Upper lobe of left lung (tissue), 6 donors: Measurements from ENCODE around the gene MACROD2. TPM values are rescaled to one million over a fixed set of nuclear protein-coding genes. Genes with fewer than 3 reads are reported as not detected.
A peak's percentile ranks its signal among the peaks of the same experiment; 100 is the strongest.

Experiments
- ATAC-seq, 2 donors: fragments of 200-7000 bp; cut with Tn5 transposase; one replicate each; pipeline ENCODE4 v1.9.1; 2022; ENCODE audit warnings: mild to moderate bottlenecking in 2 of 2, moderate library complexity in 2 of 2; ENCODE audit not compliant: low FRiP score in 2 of 2
- DNase-seq, 2 donors: peaks; one replicate each; pipeline ENCODE4 v3.0.0-alpha.2; 2019 to 2020
- H3K27ac ChIP-seq, 4 donors: fragments of 200-600 bp; sonication (generic); one replicate each; pipeline ENCODE4 v1.5.1; 2016 to 2019
- H3K27me3 ChIP-seq, 4 donors: fragments of 200-600 bp; sonication (generic); one replicate each; pipeline ENCODE4 v1.5.1; 2017 to 2019
- H3K36me3 ChIP-seq, 4 donors: fragments of 200-600 bp; sonication (generic); one replicate each; pipeline ENCODE4 v1.5.1; 2016 to 2019
- H3K4me1 ChIP-seq, 4 donors: fragments of 200-600 bp; sonication (generic); one replicate each; pipeline ENCODE4 v1.5.1; 2018 to 2019
- H3K4me3 ChIP-seq, 4 donors: fragments of 200-600 bp; sonication (generic); one replicate each; pipeline ENCODE4 v1.5.1; 2017 to 2019; ENCODE audit warnings: mild to moderate bottlenecking in 2 of 4, moderate library complexity in 1 of 4
- H3K9me3 ChIP-seq, 4 donors: fragments of 200-600 bp; sonication (generic); one replicate each; pipeline ENCODE4 v1.5.1; 2018 to 2019
- EP300 ChIP-seq, 4 donors: sonication (generic); formaldehyde crosslinking; IDR thresholded peaks; one replicate each; pipeline ENCODE4 v1.5.1; 2017; ENCODE audit warnings: antibody characterized with exemption in 4 of 4, control low read depth in 2 of 4
- POLR2A ChIP-seq, 4 donors: fragments of 450-650 bp; IDR thresholded peaks; one replicate each; pipeline ENCODE4 v1.5.1; 2016 to 2017; ENCODE audit warnings: antibody characterized with exemption in 4 of 4, mild to moderate bottlenecking in 2 of 4
- POLR2AphosphoS5 ChIP-seq, 2 donors: sonication (generic); formaldehyde crosslinking; IDR thresholded peaks; one replicate each; pipeline ENCODE4 v1.5.1; 2017; ENCODE audit warnings: antibody characterized with exemption in 2 of 2
- WGBS, 2 donors: methylation state at CpG; one replicate each; pipeline ENCODE4 v1.1.5; 2017 to 2018; 5-methylcytosine and 5-hydroxymethylcytosine counted together
- total RNA-seq, 6 donors: library from RNA; depleted of rRNA in 4 of 6; stranded (reverse); fragments of >200 nt in 4 of 6; gene quantifications; one replicate each; pipeline versions ENCODE4 v1.1.0 to v1.2.1, GENCODE V29; 2016 to 2021
- TF ChIP-seq, protein P1 (sequence below), 6 experiments: fragments of 450-650 bp in 4 of 6; fragments of 200-600 bp in 2 of 6; sonication (generic) in 2 of 6; IDR thresholded peaks; one replicate each; pipeline ENCODE4 v1.5.1; 2016 to 2019; ENCODE audit warnings: antibody characterized with exemption in 6 of 6
- donor health status: DM: no; HTN: no; CAD: no; lungs with moderate emphysema.
- donor health status: DM: no; HTN: yes; CAD: no; lungs with severe emphysema.

The MACROD2 gene
- total RNA-seq, 6 donors from 2014 or later: 20.7 to 84.3 (median 36.3) TPM

DNA sequence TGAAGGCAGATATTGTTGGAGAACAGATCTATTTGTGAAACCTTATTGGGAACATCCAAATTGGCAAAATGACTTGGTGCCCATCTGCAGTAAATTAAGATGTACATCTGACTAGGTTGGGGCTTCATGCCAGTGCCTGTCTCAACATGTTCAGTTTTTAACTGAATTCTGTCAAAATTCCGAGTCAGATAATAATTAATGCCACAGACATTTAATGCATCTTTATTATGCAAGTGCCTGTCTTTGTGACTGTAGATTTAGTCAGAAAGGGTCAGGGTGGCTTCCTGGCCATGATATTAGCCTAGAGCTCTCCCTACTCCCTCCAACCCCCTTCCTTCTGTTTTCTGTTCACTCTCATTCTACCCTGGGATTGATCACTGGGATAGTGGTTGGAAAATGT is 541.4 kb downstream of the MACROD2 start:
- no peak overlapping the region for H3K4me3 ChIP-seq
- DNase-seq (no peak), ATAC-seq (no peak)
- no peaks in the 10 kb centered on the region for H3K27me3 ChIP-seq
- H3K27ac ChIP-seq: no peak overlapping the region
- TF ChIP-seq POLR2A (IDR thresholded peaks at IDR 0.05): no peak
- TF ChIP-seq POLR2AphosphoS5 (IDR thresholded peaks at IDR 0.05): no peak
- TF ChIP-seq, protein P1, sequence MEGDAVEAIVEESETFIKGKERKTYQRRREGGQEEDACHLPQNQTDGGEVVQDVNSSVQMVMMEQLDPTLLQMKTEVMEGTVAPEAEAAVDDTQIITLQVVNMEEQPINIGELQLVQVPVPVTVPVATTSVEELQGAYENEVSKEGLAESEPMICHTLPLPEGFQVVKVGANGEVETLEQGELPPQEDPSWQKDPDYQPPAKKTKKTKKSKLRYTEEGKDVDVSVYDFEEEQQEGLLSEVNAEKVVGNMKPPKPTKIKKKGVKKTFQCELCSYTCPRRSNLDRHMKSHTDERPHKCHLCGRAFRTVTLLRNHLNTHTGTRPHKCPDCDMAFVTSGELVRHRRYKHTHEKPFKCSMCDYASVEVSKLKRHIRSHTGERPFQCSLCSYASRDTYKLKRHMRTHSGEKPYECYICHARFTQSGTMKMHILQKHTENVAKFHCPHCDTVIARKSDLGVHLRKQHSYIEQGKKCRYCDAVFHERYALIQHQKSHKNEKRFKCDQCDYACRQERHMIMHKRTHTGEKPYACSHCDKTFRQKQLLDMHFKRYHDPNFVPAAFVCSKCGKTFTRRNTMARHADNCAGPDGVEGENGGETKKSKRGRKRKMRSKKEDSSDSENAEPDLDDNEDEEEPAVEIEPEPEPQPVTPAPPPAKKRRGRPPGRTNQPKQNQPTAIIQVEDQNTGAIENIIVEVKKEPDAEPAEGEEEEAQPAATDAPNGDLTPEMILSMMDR (IDR thresholded peaks at IDR 0.05): no peak
- no peak for TF ChIP-seq EP300 (IDR thresholded peaks at IDR 0.05)
- 75 to 79% methylated on average over 1 of the region's 1 CpG for WGBS, 2 donors
- H3K36me3 ChIP-seq: no peaks in the 10 kb centered on the region
- H3K4me1 ChIP-seq: no peaks in the 10 kb centered on the region
- H3K9me3 ChIP-seq: no peaks in the 10 kb centered on the region

DNA sequence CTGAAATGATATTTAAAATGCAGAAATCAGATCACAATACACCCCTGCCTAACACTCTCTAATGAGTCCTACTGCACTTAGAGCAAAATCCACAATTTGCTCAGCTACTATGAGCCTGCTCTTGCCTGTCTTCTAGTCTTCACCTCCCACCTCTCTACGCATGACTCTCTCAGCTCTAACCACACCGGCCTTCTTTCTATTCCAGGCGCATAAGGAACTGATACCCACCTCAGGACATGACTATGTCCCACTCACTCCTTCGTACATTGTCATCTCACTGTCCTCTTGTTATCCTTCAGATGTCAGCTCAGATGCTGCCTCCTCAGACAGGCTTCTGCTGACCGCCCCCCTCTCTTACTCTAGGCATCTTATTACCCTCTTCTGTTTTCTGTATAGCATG is 543.1 kb downstream of the MACROD2 start:
- ATAC-seq: no peak
- no peak for DNase-seq
- H3K36me3 ChIP-seq: no peaks in the 10 kb centered on the region
- TF ChIP-seq EP300 (IDR thresholded peaks at IDR 0.05): no peak
- TF ChIP-seq, protein P1 (IDR thresholded peaks at IDR 0.05): no peak
- no peak for TF ChIP-seq POLR2AphosphoS5 (IDR thresholded peaks at IDR 0.05)
- no peak for TF ChIP-seq POLR2A (IDR thresholded peaks at IDR 0.05)
- no peaks in the 10 kb centered on the region for H3K27me3 ChIP-seq
- H3K27ac ChIP-seq: no peak overlapping the region
- H3K9me3 ChIP-seq: no peaks in the 10 kb centered on the region
- no peak overlapping the region for H3K4me3 ChIP-seq
- H3K4me1 ChIP-seq: no peaks in the 10 kb centered on the region
- 92 to 93% methylated on average over 5 of the region's 5 CpGs for WGBS, 2 donors

DNA sequence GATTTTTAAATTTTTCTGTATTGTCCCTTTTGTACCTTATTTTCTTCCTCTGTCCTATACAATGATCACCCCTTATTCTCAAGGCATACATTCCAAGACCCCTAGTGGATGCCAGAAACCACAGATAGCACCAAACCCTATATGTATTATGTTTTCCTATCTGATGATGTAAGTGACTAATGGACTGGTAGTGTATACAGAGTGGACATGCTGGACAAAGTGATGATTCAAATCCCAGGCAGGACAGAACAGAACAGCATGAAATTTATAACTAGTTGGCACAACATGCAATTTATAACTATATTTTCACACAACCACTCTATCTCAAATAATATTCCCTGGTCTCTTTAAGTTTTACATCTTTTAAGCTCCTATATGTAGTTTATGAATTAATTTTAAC is 547.7 kb downstream of the MACROD2 start:
- ATAC-seq (no peak), DNase-seq (no peak)
- Histone ChIP-seq H3K9me3 (no peaks in the 10 kb centered on the region), H3K36me3 (no peaks in the 10 kb centered on the region), H3K4me1 (no peaks in the 10 kb centered on the region), H3K27ac (no peak overlapping the region), H3K4me3 (no peak overlapping the region), H3K27me3 (no peaks in the 10 kb centered on the region)
- TF ChIP-seq POLR2AphosphoS5 (IDR thresholded peaks at IDR 0.05): no peak
- TF ChIP-seq, protein P1 (IDR thresholded peaks at IDR 0.05): no peak
- TF ChIP-seq POLR2A (IDR thresholded peaks at IDR 0.05): no peak
- TF ChIP-seq EP300 (IDR thresholded peaks at IDR 0.05): no peak

DNA sequence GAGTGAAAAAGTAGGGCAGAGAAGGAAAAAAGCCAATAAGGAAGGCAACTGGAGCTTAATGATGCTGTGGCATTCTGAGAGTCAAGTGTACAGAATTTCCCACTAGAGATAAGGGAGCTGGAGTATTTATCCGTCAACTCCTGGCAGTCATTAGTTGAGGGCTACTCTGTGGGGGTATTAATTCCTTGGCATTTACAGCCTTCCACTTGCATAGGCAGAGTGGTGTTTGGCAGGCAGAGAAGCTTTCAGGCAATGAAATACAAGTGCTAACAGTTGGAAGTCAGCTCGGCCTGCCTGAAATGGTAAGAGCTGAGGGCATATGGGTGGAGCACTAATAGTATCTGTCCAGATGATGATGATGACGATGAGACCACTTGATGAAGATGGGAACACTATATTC is 549.4 kb downstream of the MACROD2 start:
- peak in 1 of 2 donors; percentile 21 for DNase-seq
- Histone ChIP-seq H3K36me3 (no peaks in the 10 kb centered on the region), H3K9me3 (no peaks in the 10 kb centered on the region), H3K4me1 (no peaks in the 10 kb centered on the region), H3K27ac (no peak overlapping the region), H3K4me3 (no peak overlapping the region), H3K27me3 (no peaks in the 10 kb centered on the region)
- peak; percentile 17 to 66 for ATAC-seq
- WGBS, 2 donors: 32 to 60% methylated on average over 3 of the region's 3 CpGs
- TF ChIP-seq, protein P1 (IDR thresholded peaks at IDR 0.05): no peak
- no peak for TF ChIP-seq POLR2A (IDR thresholded peaks at IDR 0.05)

DNA sequence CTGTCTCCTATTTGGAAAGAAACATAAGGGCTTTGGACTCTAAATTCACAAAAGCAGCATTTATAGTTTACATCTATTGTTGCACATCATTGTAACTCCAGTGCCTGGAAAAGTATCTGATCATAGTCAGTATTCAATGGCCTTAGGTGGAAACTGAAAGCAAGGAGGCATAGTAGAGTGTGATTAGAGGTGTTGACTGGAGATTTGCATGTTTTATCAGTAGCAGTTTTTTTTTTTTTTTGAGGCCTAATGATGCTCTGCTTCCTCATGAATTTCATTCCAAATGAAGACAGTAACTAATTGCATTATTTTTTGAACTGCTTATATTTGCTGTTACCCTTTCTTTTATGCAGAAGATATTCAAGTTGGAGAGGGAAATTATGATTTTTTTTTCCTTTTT is 555.3 kb downstream of the MACROD2 start:
- Histone ChIP-seq H3K9me3 (no peaks in the 10 kb centered on the region), H3K4me3 (no peak overlapping the region), H3K27me3 (no peaks in the 10 kb centered on the region), H3K36me3 (no peaks in the 10 kb centered on the region), H3K27ac (no peak overlapping the region), H3K4me1 (no peaks in the 10 kb centered on the region)
- TF ChIP-seq POLR2AphosphoS5 (IDR thresholded peaks at IDR 0.05): no peak
- no peak for TF ChIP-seq EP300 (IDR thresholded peaks at IDR 0.05)
- no peak for TF ChIP-seq POLR2A (IDR thresholded peaks at IDR 0.05)
- TF ChIP-seq, protein P1 (IDR thresholded peaks at IDR 0.05): no peak
- no peak for ATAC-seq
- DNase-seq: no peak
